MM.1S (cell line): ENCODE measurements around the gene PGD.
"Not testable (repeated sequence)": the region's sequence is repeated elsewhere in the genome, so short reads cannot be mapped to it uniquely, and the experiment has no call there.

ENCODE experiments used
- DNase-seq: peaks from one replicate; pipeline ENCODE4 v3.0.0-alpha.2; 2015
- H2AFZ ChIP-seq: fragments of 300-600 bp; sonication (generic); 2 replicates; pipeline ENCODE4 v1.6.0; 2016; ENCODE audit warnings: antibody characterized with exemption, low read length
- H3F3A ChIP-seq: fragments of 300-600 bp; sonication (generic); 2 replicates; pipeline ENCODE4 v1.6.1; 2016; ENCODE audit warnings: mild to moderate bottlenecking, antibody characterized with exemption, low read length, moderate library complexity, mixed read lengths; ENCODE audit not compliant: insufficient read depth
- H3K27ac ChIP-seq: fragments of 300-600 bp; sonication (generic); 2 replicates; pipeline ENCODE4 v1.5.1; 2016; ENCODE audit warnings: mild to moderate bottlenecking, low read length
- H3K27me3 ChIP-seq: fragments of 300-600 bp; sonication (generic); replicated peaks from 2 replicates; pipeline ENCODE4 v1.6.0; 2016; ENCODE audit warnings: low read length; ENCODE audit not compliant: insufficient read depth
- H3K36me3 ChIP-seq: fragments of 300-600 bp; sonication (generic); replicated peaks from 2 replicates; pipeline ENCODE4 v1.6.1; 2016; ENCODE audit warnings: mild to moderate bottlenecking, low read length, mixed read lengths; ENCODE audit not compliant: insufficient read depth
- H3K4me1 ChIP-seq: fragments of 300-600 bp; sonication (generic); 2 replicates; pipeline ENCODE4 v1.6.1; 2016; ENCODE audit warnings: low read length, mixed read lengths
- H3K4me2 ChIP-seq: fragments of 300-600 bp; sonication (generic); 2 replicates; pipeline ENCODE4 v1.6.0; 2016; ENCODE audit warnings: low read depth, low read length
- H3K4me3 ChIP-seq: fragments of 300-600 bp; sonication (generic); 2 replicates; pipeline ENCODE4 v1.5.1; 2016; ENCODE audit warnings: low read length, mixed read lengths
- H3K79me2 ChIP-seq: fragments of 300-600 bp; sonication (generic); 2 replicates; pipeline ENCODE4 v1.6.1; 2016; ENCODE audit warnings: mixed run types, low read length, mixed read lengths
- H3K9ac ChIP-seq: fragments of 300-600 bp; sonication (generic); 2 replicates; pipeline ENCODE4 v1.6.1; 2016; ENCODE audit warnings: low read length, mixed read lengths
- H3K9me2 ChIP-seq: fragments of 300-600 bp; sonication (generic); replicated peaks from 2 replicates; pipeline ENCODE4 v1.6.1; 2016; ENCODE audit warnings: mild to moderate bottlenecking, low read length, mixed read lengths; ENCODE audit not compliant: insufficient read depth
- H3K9me3 ChIP-seq: fragments of 300-600 bp; sonication (generic); replicated peaks from 2 replicates; pipeline ENCODE4 v1.6.1; 2016; ENCODE audit warnings: mild to moderate bottlenecking, low read length, mixed read lengths; ENCODE audit not compliant: insufficient read depth
- H4K20me1 ChIP-seq: fragments of 300-600 bp; sonication (generic); 2 replicates; pipeline ENCODE4 v1.6.1; 2016; ENCODE audit warnings: mild to moderate bottlenecking, low read length, moderate library complexity, mixed read lengths; ENCODE audit not compliant: insufficient read depth
- CTCF ChIP-seq: fragments of 300-600 bp; sonication (generic); IDR thresholded peaks from 2 replicates; pipeline ENCODE4 v1.5.1; 2016; ENCODE audit warnings: antibody characterized with exemption, low read length, mixed read lengths
- EZH2 ChIP-seq: fragments of 300-600 bp; sonication (generic); optimal IDR thresholded peaks from 2 replicates; pipeline ENCODE3; 2017; ENCODE audit warnings: low read depth, mild to moderate bottlenecking, antibody characterized with exemption, low read length, mixed read lengths
- EZH2phosphoT487 ChIP-seq: fragments of 300-600 bp; sonication (generic); IDR thresholded peaks from 2 replicates; pipeline ENCODE4 v1.6.1; 2018; ENCODE audit warnings: antibody characterized with exemption, low read length

Gene PGD

GRCh38 chr1:10361515-10361914 lies 37.3 kb upstream of the PGD start:
- DNase-seq: no peak
- no peaks in the 10 kb centered on the region for H3K9me3 ChIP-seq
- H3K9me2 ChIP-seq: no peaks in the 10 kb centered on the region
- H2AFZ ChIP-seq: no peak overlapping the region
- peaks cover 6% of the 10 kb centered on the region for H3K4me1 ChIP-seq
- H3F3A ChIP-seq: no peaks in the 10 kb centered on the region
- TF ChIP-seq EZH2phosphoT487 (no peak), EZH2 (no peak), CTCF (no peak)
- no peaks in the 10 kb centered on the region for H3K27me3 ChIP-seq
- no peak overlapping the region for H3K27ac ChIP-seq
- no peak overlapping the region for H3K9ac ChIP-seq
- H3K4me3 ChIP-seq: no peak overlapping the region
- no peaks in the 10 kb centered on the region for H3K79me2 ChIP-seq
- H3K36me3 ChIP-seq: no peaks in the 10 kb centered on the region; the same call in 1 of the 2 replicates
- H3K4me2 ChIP-seq: no peak overlapping the region
- no peaks in the 10 kb centered on the region for H4K20me1 ChIP-seq

GRCh38 chr1:10368194-10368593 lies 30.7 kb upstream of the PGD start:
- no peaks in the 10 kb centered on the region for H3K9me2 ChIP-seq
- no peaks in the 10 kb centered on the region for H4K20me1 ChIP-seq
- DNase-seq: no peak
- no peaks in the 10 kb centered on the region; the same call in 1 of the 2 replicates for H3K36me3 ChIP-seq
- H3K79me2 ChIP-seq: no peaks in the 10 kb centered on the region
- H3K4me2 ChIP-seq: no peak overlapping the region
- H2AFZ ChIP-seq: no peak overlapping the region
- H3K4me1 ChIP-seq: no peaks in the 10 kb centered on the region
- H3K9ac ChIP-seq: no peak overlapping the region
- no peaks in the 10 kb centered on the region for H3K27me3 ChIP-seq
- TF ChIP-seq EZH2 (no peak), EZH2phosphoT487 (no peak), CTCF (no peak)
- H3K27ac ChIP-seq: no peak overlapping the region
- no peaks in the 10 kb centered on the region for H3K9me3 ChIP-seq
- no peak overlapping the region for H3K4me3 ChIP-seq
- H3F3A ChIP-seq: no peaks in the 10 kb centered on the region

DNA sequence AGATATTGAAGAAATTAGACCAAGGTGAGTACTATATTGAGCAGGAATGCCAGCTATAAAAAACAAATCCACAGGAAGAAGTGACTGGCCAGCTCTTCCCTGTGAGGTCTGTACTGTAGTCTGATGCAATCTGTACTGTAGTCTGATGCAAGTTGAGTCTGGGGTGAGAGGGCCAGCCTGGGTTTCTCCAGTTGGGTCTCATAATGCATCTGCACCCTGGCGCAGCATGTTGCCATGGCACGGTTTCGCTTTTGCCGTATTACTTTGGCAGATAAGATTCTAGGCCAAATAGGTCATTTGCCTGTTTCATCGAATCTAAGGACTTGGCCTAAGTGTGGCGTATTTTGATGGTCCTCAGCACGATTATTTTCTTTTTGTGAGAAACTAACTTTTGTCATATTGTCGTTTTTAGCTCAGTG lies 24.4 kb upstream of the PGD start:
- no peaks in the 10 kb centered on the region for H3K36me3 ChIP-seq
- H3K4me1 ChIP-seq: no peaks in the 10 kb centered on the region
- no peaks in the 10 kb centered on the region for H3K9me2 ChIP-seq
- no peak for TF ChIP-seq EZH2
- H3K79me2 ChIP-seq: no peaks in the 10 kb centered on the region
- H4K20me1 ChIP-seq: no peaks in the 10 kb centered on the region
- no peak overlapping the region for H3K27ac ChIP-seq
- H3K27me3 ChIP-seq: no peaks in the 10 kb centered on the region
- H3K4me3 ChIP-seq: no peak overlapping the region
- no peak for DNase-seq
- no peak overlapping the region for H2AFZ ChIP-seq
- no peak overlapping the region for H3K4me2 ChIP-seq
- no peaks in the 10 kb centered on the region for H3K9me3 ChIP-seq
- H3K9ac ChIP-seq: no peak overlapping the region
- H3F3A ChIP-seq: no peaks in the 10 kb centered on the region

DNA sequence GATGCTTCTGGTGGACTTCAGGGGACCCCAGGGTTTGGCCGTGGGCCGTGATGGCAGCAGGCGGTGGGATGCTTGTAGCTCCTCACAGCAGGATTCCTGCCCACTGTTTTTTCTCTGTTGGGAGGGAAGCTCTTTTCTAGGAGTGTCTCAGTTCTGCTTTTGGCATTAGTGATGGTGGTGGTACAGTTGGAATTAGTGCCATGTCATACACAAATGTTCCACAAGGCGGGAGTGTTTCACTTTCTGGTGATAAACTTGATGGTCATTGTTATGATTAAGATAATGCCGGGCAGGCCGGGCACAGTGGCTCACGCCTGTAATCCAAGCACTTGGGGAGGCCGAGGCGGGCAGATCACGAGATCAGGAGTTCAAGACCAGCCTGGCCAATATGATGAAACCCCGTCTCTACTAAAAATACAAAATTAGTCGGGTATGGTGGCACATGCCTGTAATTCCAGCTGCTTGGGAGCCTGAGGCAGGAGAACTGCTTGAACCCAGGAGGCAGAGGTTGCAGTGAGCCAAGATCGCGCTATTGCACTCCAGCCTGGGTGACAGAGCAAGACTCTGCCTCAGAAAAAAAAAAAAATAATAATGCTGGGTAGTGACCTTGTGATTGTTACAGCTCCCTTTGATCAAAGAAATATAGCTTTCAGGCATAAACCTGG lies 21.4 kb upstream of the PGD start:
- peak; percentile 60 for TF ChIP-seq CTCF
- not testable (repeated sequence) for H3K9ac ChIP-seq

More for the DNA sequence above, 21.4 kb upstream of the PGD start:
- not testable (repeated sequence) for H3K27ac ChIP-seq, H3K4me3 ChIP-seq, H2AFZ ChIP-seq, H3K36me3 ChIP-seq, H3K9me3 ChIP-seq, H3K27me3 ChIP-seq, H3F3A ChIP-seq, H3K79me2 ChIP-seq, H4K20me1 ChIP-seq, H3K9me2 ChIP-seq, H3K4me2 ChIP-seq, H3K4me1 ChIP-seq
- peak; percentile 58 for DNase-seq
